GM21717 (cell line): ENCODE data around the gene LRRC52.

Experiments
- ATAC-seq: cut with Tn5 transposase; IDR thresholded peaks from one replicate; pipeline ENCODE4 v1.9.1; 2021; ENCODE audit warnings: mild to moderate bottlenecking, moderate library complexity; ENCODE audit not compliant: unreplicated experiment

Gene LRRC52

GRCh38 chr1:165537356-165538109 is 6.3 kb upstream of the LRRC52 start:
- no peak for ATAC-seq

- ATAC-seq = no peak
Measured at GRCh38 chr1:165539306-165539705, 4.5 kb upstream of the LRRC52 start.

DNA sequence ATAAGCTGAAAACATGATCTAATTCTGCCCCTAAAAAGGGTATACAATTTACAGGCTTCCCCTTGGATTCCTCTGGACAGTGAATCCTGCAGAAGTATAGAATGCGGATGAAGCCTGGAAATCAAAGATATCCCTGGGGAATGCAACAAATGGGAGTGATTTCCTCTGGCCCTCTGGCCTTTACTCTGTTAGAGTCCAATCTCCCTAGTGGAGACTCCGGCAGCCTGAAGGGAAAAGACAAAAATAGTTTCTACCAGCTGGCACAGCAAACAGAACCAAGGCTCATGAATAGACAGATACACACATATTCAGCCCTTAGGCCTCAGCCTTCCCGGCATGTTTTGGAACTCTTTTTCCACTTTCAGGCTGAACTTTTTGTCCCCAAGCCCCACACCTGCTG is 3.9 kb upstream of the LRRC52 start:
- no peak for ATAC-seq

GRCh38 chr1:165542015-165542631 is 1.7 kb upstream of the LRRC52 start:
- no peak for ATAC-seq

- ATAC-seq = no peak
Measured at GRCh38 chr1:165542647-165543046, 1.2 kb upstream of the LRRC52 start.

GRCh38 chr1:165544996-165545395 is 1.2 kb downstream of the LRRC52 start:
- ATAC-seq = no peak

DNA sequence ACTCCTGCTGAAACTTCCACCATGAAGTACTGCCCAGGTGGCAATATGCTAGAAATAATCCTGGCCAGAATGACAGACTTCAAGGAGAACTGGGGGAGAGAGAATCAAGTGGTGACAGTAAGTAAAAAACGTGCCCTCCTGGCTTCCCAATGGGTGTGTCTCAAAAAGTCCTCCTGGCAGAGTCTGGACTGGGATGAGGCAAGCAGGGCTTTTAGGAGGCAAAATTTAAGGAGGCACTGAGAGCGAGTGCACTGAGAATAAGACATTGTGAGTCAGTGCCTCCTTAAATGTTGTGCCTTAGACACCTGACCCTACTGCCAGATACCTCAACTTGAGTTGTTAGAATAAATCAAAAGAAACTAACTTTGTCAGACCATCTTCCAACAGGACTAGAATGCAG is 2.2 kb downstream of the LRRC52 start:
- ATAC-seq = no peak

GRCh38 chr1:165549973-165550372 is 6.2 kb downstream of the LRRC52 start:
- ATAC-seq = no peak

DNA sequence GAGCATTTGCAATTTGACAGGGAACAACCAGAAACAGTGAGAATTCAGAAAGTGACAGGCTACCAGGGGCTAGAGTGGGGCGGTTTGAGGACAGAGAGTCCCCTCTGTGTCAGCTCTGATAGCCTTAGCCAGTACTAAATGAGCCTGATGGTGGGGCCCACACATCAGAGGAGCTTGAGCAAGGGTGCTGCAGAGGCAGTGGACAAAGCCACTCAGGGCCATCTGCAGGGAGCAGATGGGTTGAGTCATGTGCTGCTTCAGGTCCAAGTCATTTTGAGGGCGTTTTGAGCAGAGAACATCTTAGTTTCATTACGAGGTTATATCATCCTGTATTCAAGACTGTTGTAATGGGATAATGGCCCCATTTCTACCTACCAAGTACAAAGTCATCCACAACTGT is 7.7 kb downstream of the LRRC52 start:
- no peak for ATAC-seq

- ATAC-seq = no peak
Measured at GRCh38 chr1:165560883-165561656, 17.3 kb downstream of the LRRC52 start.

GRCh38 chr1:165562571-165562970 is 18.8 kb downstream of the LRRC52 start:
- no peak for ATAC-seq

DNA sequence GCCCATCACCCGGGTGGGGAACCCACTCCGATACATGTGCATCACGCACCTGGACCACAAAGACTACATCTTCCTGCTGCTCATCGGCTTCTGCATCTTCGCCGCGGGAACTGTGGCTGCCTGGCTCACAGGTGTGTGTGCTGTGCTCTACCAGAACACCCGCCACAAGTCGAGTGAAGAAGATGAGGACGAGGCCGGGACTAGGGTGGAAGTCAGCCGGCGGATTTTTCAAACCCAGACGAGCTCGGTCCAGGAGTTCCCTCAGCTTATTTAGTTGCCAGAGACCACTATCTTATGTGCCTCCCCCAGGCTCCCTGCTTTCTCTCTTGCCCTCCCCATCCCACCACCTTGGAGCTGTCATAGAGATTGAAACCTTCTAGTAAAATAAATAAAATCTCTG is 19.8 kb downstream of the LRRC52 start:
- no peak for ATAC-seq

DNA sequence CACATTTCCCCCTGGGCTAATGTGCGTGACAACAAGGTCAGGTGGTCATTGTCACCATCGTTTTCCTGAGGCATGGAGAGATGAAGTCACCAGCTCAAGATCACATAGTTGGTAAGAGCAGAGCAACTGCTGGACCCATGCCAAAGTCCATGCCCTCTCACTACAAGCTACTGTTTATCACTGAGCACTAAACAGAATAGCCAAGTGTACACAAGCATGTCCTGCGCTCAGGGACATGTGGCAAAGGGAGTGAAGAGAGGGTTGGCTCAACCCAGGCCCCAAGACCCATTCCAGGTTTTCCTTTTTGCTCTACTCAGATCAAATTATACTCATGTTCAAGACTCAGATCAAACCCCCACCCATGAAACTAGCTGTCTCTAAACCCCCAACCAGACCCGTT is 20.8 kb downstream of the LRRC52 start:
- no peak for ATAC-seq

GRCh38 chr1:165565751-165566490 is 22.1 kb downstream of the LRRC52 start:
- no peak for ATAC-seq

DNA sequence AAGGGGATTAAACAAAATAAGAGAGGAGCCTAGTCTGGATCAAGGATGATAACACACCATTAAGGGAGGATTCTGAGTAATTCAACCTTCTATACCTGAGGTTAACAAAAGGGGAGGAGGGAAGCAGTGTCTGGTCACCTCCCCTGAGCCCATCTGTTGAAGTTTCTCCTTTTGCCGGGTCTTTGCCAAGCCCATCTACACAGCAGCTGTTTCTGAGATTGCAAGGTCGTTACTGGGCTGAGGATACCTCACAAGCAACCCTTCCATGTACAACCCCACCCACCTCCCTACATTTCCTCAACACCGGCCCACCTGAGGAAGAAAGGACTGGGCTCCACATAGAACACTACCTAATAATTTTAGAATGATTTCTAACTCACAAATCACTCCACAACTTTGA is 26.3 kb downstream of the LRRC52 start:
- no peak for ATAC-seq

DNA sequence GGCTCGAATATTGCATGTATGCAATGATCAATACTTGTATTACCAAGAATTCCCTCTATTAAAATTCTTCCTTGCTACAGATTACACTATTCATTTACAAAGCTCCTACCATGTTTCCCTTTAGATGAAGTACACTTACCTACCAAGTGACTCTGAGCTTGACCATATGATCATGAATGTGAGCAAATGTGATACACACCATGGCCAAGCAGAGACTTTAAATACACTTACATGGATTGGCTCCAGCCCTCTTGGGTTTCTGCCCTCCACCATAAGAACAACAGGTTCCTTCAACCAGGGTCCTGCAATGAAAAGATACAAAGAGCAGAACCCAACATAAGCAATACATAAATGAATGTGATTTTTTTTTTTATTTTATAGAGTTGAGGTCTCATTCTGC is 30.0 kb downstream of the LRRC52 start:
- ATAC-seq = no peak

DNA sequence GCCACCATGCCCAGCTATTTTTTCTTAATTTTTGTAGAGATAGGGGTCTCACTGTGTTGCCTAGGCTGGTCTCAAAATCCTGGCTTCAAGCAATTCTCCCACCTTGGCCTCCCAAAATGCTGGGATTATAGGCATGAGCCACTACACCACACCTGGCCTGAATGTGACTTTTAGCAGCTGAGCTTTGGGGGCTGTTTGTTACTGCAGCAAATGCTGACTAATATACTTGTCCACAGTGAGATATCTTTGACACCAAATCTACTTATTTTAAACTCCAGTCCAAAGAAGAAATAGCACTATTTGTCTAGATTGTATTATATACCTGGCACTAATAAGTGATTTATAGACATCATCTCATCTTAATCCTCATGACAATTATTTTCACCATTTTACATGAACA is 30.5 kb downstream of the LRRC52 start:
- ATAC-seq = no peak

DNA sequence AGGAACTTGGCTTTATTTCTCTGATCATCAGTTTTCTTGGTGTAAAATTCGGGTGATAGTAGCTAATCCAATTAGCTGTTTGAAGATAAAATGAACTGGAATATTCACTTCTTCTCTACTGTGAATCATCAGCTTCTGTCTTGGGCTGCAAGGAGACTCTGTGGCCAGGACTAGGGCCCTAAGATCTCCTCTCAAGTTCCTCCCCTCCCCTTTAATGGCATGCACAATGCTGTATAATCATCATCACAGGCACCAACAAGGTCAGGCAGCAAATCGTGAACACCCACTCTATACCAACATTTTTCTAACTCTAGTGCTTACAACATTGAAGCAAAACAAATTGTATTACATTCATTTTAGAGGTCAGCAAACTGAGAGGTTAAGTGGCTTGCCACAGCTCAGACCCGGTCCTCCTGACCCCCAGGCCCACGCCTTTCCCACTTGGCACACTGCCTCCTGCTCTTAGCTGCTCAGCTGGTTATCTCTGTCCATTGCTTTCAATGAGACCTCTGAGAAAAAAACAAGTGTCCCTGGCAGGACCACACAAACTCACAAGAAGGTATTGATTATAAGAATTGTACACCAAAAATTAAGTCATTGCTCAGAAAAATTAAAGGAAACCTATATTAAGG is 31.8 kb downstream of the LRRC52 start:
- ATAC-seq = no peak

GRCh38 chr1:165576536-165576935 is 32.7 kb downstream of the LRRC52 start:
- no peak for ATAC-seq

DNA sequence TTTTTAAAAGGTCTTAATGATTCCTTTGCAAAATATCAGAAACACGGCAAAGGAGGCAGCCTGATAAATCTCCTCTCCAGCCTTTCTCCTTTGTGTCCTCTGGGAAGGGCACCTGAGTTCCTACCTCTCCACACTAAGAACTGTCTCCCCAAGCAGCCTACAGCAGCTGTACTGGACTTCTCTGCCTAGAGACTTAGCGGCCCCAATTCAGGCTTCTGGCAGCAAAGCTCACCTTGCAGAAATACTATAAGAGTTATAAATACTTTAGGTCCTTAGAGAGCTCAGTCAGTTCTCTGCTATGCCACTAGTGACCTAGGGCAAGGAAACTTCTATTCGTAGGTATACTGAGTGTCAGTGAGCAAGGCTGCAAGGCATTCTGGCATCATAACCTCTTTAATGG is 33.9 kb downstream of the LRRC52 start:
- ATAC-seq = no peak
